ENCODE results near the gene SLC16A14. TPM values are rescaled to one million over a fixed set of nuclear protein-coding genes. Genes with fewer than 3 reads are reported as not detected.

The SLC16A14 gene
- total RNA-seq, 1 experiment from 2014 or later = 2.2 TPM

- Histone ChIP-seq H3K4me1 (ENCODE audit: insufficient read depth, low read length, poor library complexity, severe bottlenecking) (no peaks in the 10 kb centered on the region), H3K27me3 (replicated peaks; ENCODE audit: insufficient read depth, low read depth, low read length, poor library complexity) (no peaks in the 10 kb centered on the region), H3K27ac (ENCODE audit: low read depth, low read length, poor library complexity, severe bottlenecking) (peak overlapping the region; percentile 35), H3K4me3 (ENCODE audit: low read depth, low read length, poor library complexity, severe bottlenecking) (peak overlapping the region; percentile 64), H3K36me3 (ENCODE audit: insufficient read depth, low read length, poor library complexity, severe bottlenecking) (no peaks in the 10 kb centered on the region), H3K9me3 (ENCODE audit: low read depth, low read length, poor library complexity, severe bottlenecking) (no peaks in the 10 kb centered on the region)
- CTCF ChIA-PET = interaction anchor here (0.5 to 1.0 kb wide), 3 partner anchors 18 to 92 kb away, joined by 3 to 6 read pairs (median 3); no protein-coding TSS in a partner anchor
- TF ChIP-seq EZH2 (IDR thresholded peaks at IDR 0.05; ENCODE audit: borderline replicate concordance, low read depth, low read length, poor library complexity, severe bottlenecking) (no peak), CTCF (conservative IDR thresholded peaks at IDR 0.05; ENCODE audit: low read depth, low read length) (peak; percentile 32)
- POLR2A ChIA-PET (ENCODE audit: low non-redundant PET) = no interaction called here
- intact Hi-C loops (cut with micrococcal nuclease; ENCODE audit: unreplicated experiment) = loop anchor here (5.0 kb wide), 1 partner anchor 94 kb away; no protein-coding TSS in a partner anchor
- BruUV-seq (replicated peaks) = no TSS peak
- DNase-seq (ENCODE audit: low spot score) = peak; percentile 59
Measured at GRCh38 chr2:230068016-230068650, 591 bp downstream of the SLC16A14 start.

- CTCF ChIA-PET = no interaction called here
Measured at GRCh38 chr2:230060672-230061293, 7.9 kb downstream of the SLC16A14 start.

GRCh38 chr2:230053753-230054478 is 14.8 kb downstream of the SLC16A14 start:
- Histone ChIP-seq H3K9me3 (ENCODE audit: low read depth, low read length, poor library complexity, severe bottlenecking) (no peaks in the 10 kb centered on the region), H3K27me3 (replicated peaks; ENCODE audit: insufficient read depth, low read depth, low read length, poor library complexity) (no peaks in the 10 kb centered on the region), H3K4me1 (ENCODE audit: insufficient read depth, low read length, poor library complexity, severe bottlenecking) (no peaks in the 10 kb centered on the region), H3K27ac (ENCODE audit: low read depth, low read length, poor library complexity, severe bottlenecking) (no peak overlapping the region), H3K36me3 (ENCODE audit: insufficient read depth, low read length, poor library complexity, severe bottlenecking) (no peaks in the 10 kb centered on the region), H3K4me3 (ENCODE audit: low read depth, low read length, poor library complexity, severe bottlenecking) (no peak overlapping the region)
- ChIA-PET CTCF (no interaction called here), POLR2A (ENCODE audit: low non-redundant PET) (no interaction called here)
- BruUV-seq (replicated peaks) = no TSS peak
- TF ChIP-seq EZH2 (IDR thresholded peaks at IDR 0.05; ENCODE audit: borderline replicate concordance, low read depth, low read length, poor library complexity, severe bottlenecking) (no peak), CTCF (conservative IDR thresholded peaks at IDR 0.05; ENCODE audit: low read depth, low read length) (no peak)
- DNase-seq (ENCODE audit: low spot score) = no peak
- intact Hi-C loops (cut with micrococcal nuclease; ENCODE audit: unreplicated experiment) = no loop called here

More at GRCh38 chr2:230060672-230061293, 7.9 kb downstream of the SLC16A14 start:
- H3K4me1 ChIP-seq (ENCODE audit: insufficient read depth, low read length, poor library complexity, severe bottlenecking) = no peaks in the 10 kb centered on the region
- DNase-seq (ENCODE audit: low spot score) = no peak
- no peak for TF ChIP-seq CTCF (conservative IDR thresholded peaks at IDR 0.05; ENCODE audit: low read depth, low read length)
- no peak for TF ChIP-seq EZH2 (IDR thresholded peaks at IDR 0.05; ENCODE audit: borderline replicate concordance, low read depth, low read length, poor library complexity, severe bottlenecking)
- H3K27me3 ChIP-seq (replicated peaks; ENCODE audit: insufficient read depth, low read depth, low read length, poor library complexity) = no peaks in the 10 kb centered on the region
- H3K36me3 ChIP-seq (ENCODE audit: insufficient read depth, low read length, poor library complexity, severe bottlenecking) = no peaks in the 10 kb centered on the region
- BruUV-seq (replicated peaks) = no TSS peak
- POLR2A ChIA-PET (ENCODE audit: low non-redundant PET) = no interaction called here
- no peak overlapping the region for H3K27ac ChIP-seq (ENCODE audit: low read depth, low read length, poor library complexity, severe bottlenecking)
- H3K9me3 ChIP-seq (ENCODE audit: low read depth, low read length, poor library complexity, severe bottlenecking) = no peaks in the 10 kb centered on the region
- intact Hi-C loops (cut with micrococcal nuclease; ENCODE audit: unreplicated experiment) = no loop called here
- H3K4me3 ChIP-seq (ENCODE audit: low read depth, low read length, poor library complexity, severe bottlenecking) = no peak overlapping the region

Data from A673 (cell line).